Endothelial cell of umbilical vein (primary cell): ENCODE data around the gene MRPL55. TPM values are rescaled to one million over a fixed set of nuclear protein-coding genes. Genes with fewer than 3 reads are reported as not detected.
A peak's percentile ranks its signal among the peaks of the same experiment; 100 is the strongest.

Experiments used
- BruUV-seq: library from RNA; stranded (reverse); fragments of 400-500 nt; replicated peaks from 2 replicates; lab custom pipeline; 2021; lab: Mats Ljungman, UMichigan
- CTCF ChIA-PET: fragments of 300-600, 350-600 bp; sonication (Branson Sonifier 250); formaldehyde crosslinking; loops from one replicate; lab custom pipeline; 2021; ENCODE audit warnings: antibody characterized with exemption, inconsistent platforms; lab: Charles Lee
- POLR2A ChIA-PET: fragments of 300-600, 350-600 bp; sonication (Branson Sonifier 250); formaldehyde crosslinking; loops from one replicate; lab custom pipeline; 2021; ENCODE audit warnings: antibody characterized with exemption, inconsistent platforms; lab: Charles Lee
- DNase-seq: peaks from one replicate; pipeline ENCODE4 v3.0.0-alpha.2; 2011; ENCODE audit warnings: low read depth, low spot score
- FAIRE-seq: peaks from 2 replicates; lab custom pipeline; 2011; peaks lifted over from hg19 to GRCh38; lab: Jason Lieb, UNC
- H2AFZ ChIP-seq: 2 replicates; pipeline ENCODE4 v1.6.0; 2012; ENCODE audit warnings: low read depth, low read length, control low read depth, inconsistent platforms
- H3K27ac ChIP-seq: 2 replicates; pipeline ENCODE4 v1.5.1; 2011; ENCODE audit warnings: low read depth, mild to moderate bottlenecking, control low read depth, low read length, moderate library complexity; ENCODE audit not compliant: insufficient read depth
- H3K27me3 ChIP-seq, 2 experiments: 2 replicates each; pipeline versions ENCODE4 v1.6.0 to v1.6.1; 2011; ENCODE audit warnings: low read length in 2 of 2, mixed read lengths in 1 of 2; ENCODE audit not compliant: control insufficient read depth in 2 of 2, insufficient read depth in 2 of 2
- H3K36me3 ChIP-seq, 2 experiments: 2 replicates in 1 of 2; 3 replicates in 1 of 2; pipeline ENCODE4 v1.5.1; 2011; ENCODE audit warnings: low read length in 2 of 2, mild to moderate bottlenecking in 1 of 2, moderate library complexity in 1 of 2; ENCODE audit not compliant: control insufficient read depth in 2 of 2, insufficient read depth in 2 of 2; ENCODE audit errors: extremely low read depth in 1 of 2
- H3K4me1 ChIP-seq: 3 replicates; pipeline ENCODE4 v1.5.1; 2011; ENCODE audit warnings: mild to moderate bottlenecking, low read length; ENCODE audit not compliant: control insufficient read depth, insufficient read depth; ENCODE audit errors: extremely low read depth
- H3K4me2 ChIP-seq: 2 replicates; pipeline ENCODE4 v1.6.1; 2011; ENCODE audit warnings: low read length, control low read depth, mixed read lengths; ENCODE audit not compliant: insufficient read depth
- H3K4me3 ChIP-seq, 3 experiments: fragments of 200-600 bp in 1 of 3; sonication (generic), shearing (Covaris generic) in 1 of 3; replicated peaks in 1 of 3; 2 replicates each; pipeline ENCODE4 v1.5.1; 2011 to 2016; ENCODE audit warnings: control low read depth in 3 of 3, low read length in 3 of 3, mild to moderate bottlenecking in 2 of 3, inconsistent platforms in 1 of 3, low read depth in 1 of 3, moderate library complexity in 1 of 3; ENCODE audit not compliant: insufficient read depth in 1 of 3
- H3K79me2 ChIP-seq: 2 replicates; pipeline ENCODE4 v1.6.0; 2012; ENCODE audit warnings: low read length, inconsistent platforms; ENCODE audit not compliant: control insufficient read depth, insufficient read depth
- H3K9ac ChIP-seq: replicated peaks from 2 replicates; pipeline ENCODE3; 2011; ENCODE audit warnings: low read length, control low read depth; ENCODE audit not compliant: insufficient read depth; ENCODE audit errors: extremely low read depth
- H3K9me1 ChIP-seq: replicated peaks from 3 replicates; pipeline ENCODE4 v1.6.0; 2011; ENCODE audit warnings: mild to moderate bottlenecking, low read length; ENCODE audit not compliant: control insufficient read depth, insufficient read depth; ENCODE audit errors: extremely low read depth
- H3K9me3 ChIP-seq: replicated peaks from 2 replicates; pipeline ENCODE4 v1.5.1; 2012; ENCODE audit warnings: low read length, inconsistent platforms; ENCODE audit not compliant: control insufficient read depth, insufficient read depth
- H4K20me1 ChIP-seq: replicated peaks from 2 replicates; pipeline ENCODE3; 2011; ENCODE audit warnings: mild to moderate bottlenecking, low read length; ENCODE audit not compliant: control insufficient read depth, insufficient read depth; ENCODE audit errors: extremely low read depth
- EZH2 ChIP-seq: IDR thresholded peaks from 2 replicates; pipeline ENCODE4 v1.6.1; 2012; ENCODE audit warnings: borderline replicate concordance, low read depth, mild to moderate bottlenecking, moderate library complexity, low read length, inconsistent platforms; ENCODE audit not compliant: severe bottlenecking
- FOS ChIP-seq: IDR thresholded peaks from 2 replicates; pipeline ENCODE4 v1.6.1; 2011; ENCODE audit warnings: mild to moderate bottlenecking, low read length, moderate library complexity, borderline replicate concordance; ENCODE audit not compliant: insufficient read depth
- GATA2 ChIP-seq: IDR thresholded peaks from 2 replicates; pipeline ENCODE4 v1.7.0; 2011; ENCODE audit warnings: low read depth, mild to moderate bottlenecking, moderate library complexity, mixed read lengths, low read length; ENCODE audit not compliant: insufficient read length, insufficient read depth
- JUN ChIP-seq: IDR thresholded peaks from 2 replicates; pipeline ENCODE4 v1.6.1; 2011; ENCODE audit warnings: borderline replicate concordance, low read depth; ENCODE audit not compliant: insufficient read length, insufficient read depth
- MYC ChIP-seq: IDR thresholded peaks from one replicate; pipeline ENCODE4 v1.6.1; 2011; ENCODE audit warnings: mild to moderate bottlenecking, low read depth, low read length
- POLR2A ChIP-seq: IDR thresholded peaks from 2 replicates; pipeline ENCODE4 v1.6.1; 2012; ENCODE audit warnings: low read depth, mild to moderate bottlenecking, control low read depth, low read length
- POLR2AphosphoS5 ChIP-seq: IDR thresholded peaks from 2 replicates; pipeline ENCODE4 v1.6.1; 2012; ENCODE audit warnings: low read depth, mild to moderate bottlenecking, control low read depth, low read length, moderate library complexity; ENCODE audit not compliant: insufficient read depth
- dilution Hi-C: fragments of 300-500 bp; cut with MboI; formaldehyde crosslinking; loops from one replicate; pipeline ENCODE4 v1.15.0; 2019; ENCODE audit warnings: low sequenced_read_pairs; ENCODE audit not compliant: extremely low pct_ligation_motif_present
- intact Hi-C: fragments of 100-400 bp; cut with micrococcal nuclease; formaldehyde crosslinking; loops from one replicate; pipeline ENCODE4 v1.10.0; 2022
- polyA plus RNA-seq, 4 experiments: library from polyadenylated mRNA; depleted of rRNA in 3 of 4; stranded (reverse) in 3 of 4; unstranded in 1 of 4; fragments of >200 nt; gene quantifications; 2 replicates each; pipeline versions ENCODE4 v1.2.1 to v1.2.3, GENCODE V29; 2011 to 2012; ENCODE audit warnings: missing spikeins in 1 of 4
- total RNA-seq: library from RNA; stranded (reverse); gene quantifications from 2 replicates; pipeline ENCODE4 v1.2.3, GENCODE V29; 2021
- TF ChIP-seq, protein P1 (sequence below), 2 donors: IDR thresholded peaks; 1 replicate in 1 of 2; 2 replicates in 1 of 2; pipeline ENCODE4 v1.5.1; 2011; ENCODE audit warnings: low read length in 2 of 2, mild to moderate bottlenecking in 2 of 2, moderate library complexity in 2 of 2, control low read depth in 1 of 2, inconsistent platforms in 1 of 2, low read depth in 1 of 2; ENCODE audit not compliant: insufficient read depth in 1 of 2; ENCODE audit errors: extremely low read depth in 1 of 2
- TF ChIP-seq, protein P2 (sequence below): IDR thresholded peaks from 2 replicates; pipeline ENCODE4 v1.6.1; 2011; ENCODE audit not compliant: insufficient read depth, insufficient read length

Gene MRPL55
- total and polyA plus RNA-seq, 2 donors (not counting 3 experiments of a cell fraction or from before 2014, with no cell fraction given), result 58.7 to 155 TPM

GRCh38 chr1:228141226-228142044 is 32.3 kb upstream of the MRPL55 start:
- H3K4me3 ChIP-seq, result peak overlapping the region; percentile 53 to 77 (median 65)
- ChIA-PET CTCF (interaction anchor here (1.7 to 3.5 kb wide), 2 partner anchors 11 to 142 kb away, joined by 7 to 12 read pairs; no protein-coding TSS in a partner anchor), POLR2A (interaction anchor here (1.7 kb wide), 1 partner anchor 24 kb away, joined by 4 read pairs; the partner anchor contains the start of gene IBA57)
- no peaks in the 10 kb centered on the region for H4K20me1 ChIP-seq
- BruUV-seq, result no TSS peak
- peaks cover 0 to 9% of the 10 kb centered on the region in 2 experiments for H3K36me3 ChIP-seq
- peaks cover 9 to 10% of the 10 kb centered on the region in 2 experiments for H3K27me3 ChIP-seq
- peaks cover 18% of the 10 kb centered on the region for H3K4me1 ChIP-seq
- TF ChIP-seq POLR2AphosphoS5 (no peak), EZH2 (no peak), POLR2A (no peak), GATA2 (no peak), JUN (no peak), FOS (no peak), MYC (no peak)
- TF ChIP-seq, protein P1, sequence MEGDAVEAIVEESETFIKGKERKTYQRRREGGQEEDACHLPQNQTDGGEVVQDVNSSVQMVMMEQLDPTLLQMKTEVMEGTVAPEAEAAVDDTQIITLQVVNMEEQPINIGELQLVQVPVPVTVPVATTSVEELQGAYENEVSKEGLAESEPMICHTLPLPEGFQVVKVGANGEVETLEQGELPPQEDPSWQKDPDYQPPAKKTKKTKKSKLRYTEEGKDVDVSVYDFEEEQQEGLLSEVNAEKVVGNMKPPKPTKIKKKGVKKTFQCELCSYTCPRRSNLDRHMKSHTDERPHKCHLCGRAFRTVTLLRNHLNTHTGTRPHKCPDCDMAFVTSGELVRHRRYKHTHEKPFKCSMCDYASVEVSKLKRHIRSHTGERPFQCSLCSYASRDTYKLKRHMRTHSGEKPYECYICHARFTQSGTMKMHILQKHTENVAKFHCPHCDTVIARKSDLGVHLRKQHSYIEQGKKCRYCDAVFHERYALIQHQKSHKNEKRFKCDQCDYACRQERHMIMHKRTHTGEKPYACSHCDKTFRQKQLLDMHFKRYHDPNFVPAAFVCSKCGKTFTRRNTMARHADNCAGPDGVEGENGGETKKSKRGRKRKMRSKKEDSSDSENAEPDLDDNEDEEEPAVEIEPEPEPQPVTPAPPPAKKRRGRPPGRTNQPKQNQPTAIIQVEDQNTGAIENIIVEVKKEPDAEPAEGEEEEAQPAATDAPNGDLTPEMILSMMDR (IDR thresholded peaks at IDR 0.05; ENCODE audit: extremely low read depth in 1 of 2, insufficient read depth in 1 of 2, low read depth in 1 of 2, low read length in 2 of 2), result no peak
- TF ChIP-seq, protein P2, sequence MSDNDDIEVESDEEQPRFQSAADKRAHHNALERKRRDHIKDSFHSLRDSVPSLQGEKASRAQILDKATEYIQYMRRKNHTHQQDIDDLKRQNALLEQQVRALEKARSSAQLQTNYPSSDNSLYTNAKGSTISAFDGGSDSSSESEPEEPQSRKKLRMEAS, result no peak
- H3K27ac ChIP-seq, result peak overlapping the region; percentile 82
- dilution Hi-C loops (no loop called here), intact Hi-C loops (loop anchor here (1.0 to 2.0 kb wide), 4 partner anchors 54 to 317 kb away; partner anchors contain the start of gene TRIM11)
- H3K4me2 ChIP-seq, result peak overlapping the region; percentile 93
- FAIRE-seq (peak; percentile 80), DNase-seq (peak; percentile 42)
- no peaks in the 10 kb centered on the region for H3K9me3 ChIP-seq
- H2AFZ ChIP-seq, result no peak overlapping the region
- peak overlapping the region; percentile 86 for H3K9ac ChIP-seq
- peaks cover 59% of the 10 kb centered on the region for H3K79me2 ChIP-seq
- no peaks in the 10 kb centered on the region for H3K9me1 ChIP-seq
